Breast epithelium (tissue), 3 donors: ENCODE results near the gene TMCC1.

Source experiments
- POLR2A ChIP-seq: fragments of 450-650 bp; IDR thresholded peaks from one replicate; pipeline ENCODE4 v1.6.1; 2016; ENCODE audit warnings: antibody characterized with exemption, mild to moderate bottlenecking, moderate library complexity
- POLR2AphosphoS5 ChIP-seq, 3 donors: sonication (generic); formaldehyde crosslinking; IDR thresholded peaks; one replicate each; pipeline ENCODE4 v1.6.1; 2017; ENCODE audit warnings: antibody characterized with exemption in 3 of 3
- TF ChIP-seq, protein P1 (sequence below), 3 donors: fragments of 450-650 bp; IDR thresholded peaks; one replicate each; pipeline ENCODE4 v1.5.1; 2016 to 2017; ENCODE audit warnings: antibody characterized with exemption in 3 of 3, mild to moderate bottlenecking in 3 of 3, moderate library complexity in 3 of 3

DNA sequence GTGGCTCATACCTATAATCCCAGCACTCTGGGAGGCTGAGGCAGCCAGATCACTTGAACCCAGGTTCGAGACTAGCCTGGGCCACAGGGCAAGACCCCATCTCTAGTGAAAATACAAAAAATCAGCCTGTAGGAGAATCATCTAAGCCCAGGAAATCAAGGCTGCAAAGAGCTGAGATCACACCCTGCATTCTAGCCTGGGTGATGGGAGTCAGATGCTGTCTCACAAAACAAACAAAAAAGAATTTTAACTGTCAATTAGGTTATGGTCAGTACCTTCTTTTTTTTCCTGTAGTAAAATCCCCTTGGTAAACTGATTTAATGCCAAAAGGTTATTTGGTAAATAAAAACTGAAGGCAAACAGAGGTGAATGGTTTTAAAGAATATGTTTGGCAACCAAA is 29.0 kb downstream of the TMCC1 start:
- TF ChIP-seq, protein P1, sequence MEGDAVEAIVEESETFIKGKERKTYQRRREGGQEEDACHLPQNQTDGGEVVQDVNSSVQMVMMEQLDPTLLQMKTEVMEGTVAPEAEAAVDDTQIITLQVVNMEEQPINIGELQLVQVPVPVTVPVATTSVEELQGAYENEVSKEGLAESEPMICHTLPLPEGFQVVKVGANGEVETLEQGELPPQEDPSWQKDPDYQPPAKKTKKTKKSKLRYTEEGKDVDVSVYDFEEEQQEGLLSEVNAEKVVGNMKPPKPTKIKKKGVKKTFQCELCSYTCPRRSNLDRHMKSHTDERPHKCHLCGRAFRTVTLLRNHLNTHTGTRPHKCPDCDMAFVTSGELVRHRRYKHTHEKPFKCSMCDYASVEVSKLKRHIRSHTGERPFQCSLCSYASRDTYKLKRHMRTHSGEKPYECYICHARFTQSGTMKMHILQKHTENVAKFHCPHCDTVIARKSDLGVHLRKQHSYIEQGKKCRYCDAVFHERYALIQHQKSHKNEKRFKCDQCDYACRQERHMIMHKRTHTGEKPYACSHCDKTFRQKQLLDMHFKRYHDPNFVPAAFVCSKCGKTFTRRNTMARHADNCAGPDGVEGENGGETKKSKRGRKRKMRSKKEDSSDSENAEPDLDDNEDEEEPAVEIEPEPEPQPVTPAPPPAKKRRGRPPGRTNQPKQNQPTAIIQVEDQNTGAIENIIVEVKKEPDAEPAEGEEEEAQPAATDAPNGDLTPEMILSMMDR (IDR thresholded peaks at IDR 0.05) = no peak
- no peak for TF ChIP-seq POLR2A
- TF ChIP-seq POLR2AphosphoS5 (IDR thresholded peaks at IDR 0.05) = no peak
